ENCODE data around the gene TAT. TPM values are rescaled to one million over a fixed set of nuclear protein-coding genes. Genes with fewer than 3 reads are reported as not detected.
"Not testable (repeated sequence)": the region's sequence is repeated elsewhere in the genome, so short reads cannot be mapped to it uniquely, and the experiment has no call there.

Gene TAT
- total RNA-seq, 4 donors from 2014 or later = not detected

DNA sequence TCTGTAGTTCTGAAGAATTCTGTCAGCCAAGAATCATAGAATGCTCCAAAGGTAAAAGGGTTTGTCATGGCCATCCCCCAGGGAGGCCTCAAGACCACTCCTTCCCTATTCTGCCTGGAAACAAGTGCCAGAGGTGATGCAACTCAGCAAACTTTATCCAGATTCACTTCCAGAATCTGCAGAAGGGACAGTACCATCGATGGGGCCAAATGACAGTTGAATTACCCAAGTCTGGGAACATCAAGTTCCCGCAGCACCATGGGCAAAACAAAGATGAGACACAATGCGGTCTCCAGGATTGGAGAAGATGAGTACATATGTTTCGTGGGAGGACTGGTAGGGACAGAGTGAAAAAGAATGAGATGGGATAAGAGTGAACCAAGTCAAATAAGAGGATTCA lies 13.7 kb upstream of the TAT start:
- no peak overlapping the region for H3K4me3 ChIP-seq
- H3K4me1 ChIP-seq = no peaks in the 10 kb centered on the region
- 68 to 80% methylated on average over 4 of the region's 4 CpGs for WGBS, 2 donors
- H3K27ac ChIP-seq = no peak overlapping the region
- peaks cover 0 to 29% (median 0%) of the 10 kb centered on the region in 4 donors for H3K27me3 ChIP-seq
- no peaks in the 10 kb centered on the region for H3K36me3 ChIP-seq
- no peak for TF ChIP-seq CTCF (IDR thresholded peaks at IDR 0.05)
- no peak for TF ChIP-seq POLR2A (IDR thresholded peaks at IDR 0.05)
- intact Hi-C loops (cut with DNase I) = no loop called here
- no peaks in the 10 kb centered on the region for H3K9me3 ChIP-seq
- no peak for DNase-seq

DNA sequence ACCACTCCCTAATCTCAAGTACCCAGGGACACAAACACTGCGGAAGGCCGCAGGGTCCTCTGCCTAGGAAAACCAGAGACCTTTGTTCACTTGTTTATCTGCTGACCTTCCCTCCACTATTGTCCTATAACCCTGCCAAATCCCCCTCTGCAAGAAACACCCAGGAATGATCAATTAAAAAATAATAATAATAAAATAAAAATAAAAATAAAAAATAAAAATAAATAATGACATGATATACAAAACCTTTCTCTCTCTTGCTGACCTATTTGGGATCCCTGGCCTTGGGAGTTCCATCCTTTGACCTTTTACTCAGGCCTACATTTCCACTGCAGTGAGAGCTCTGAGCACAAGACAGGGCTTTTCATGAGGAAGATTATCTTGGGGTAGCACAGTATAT lies 13.2 kb upstream of the TAT start:
- H3K27me3 ChIP-seq = peaks cover 0 to 30% (median 0%) of the 10 kb centered on the region in 4 donors
- intact Hi-C loops (cut with DNase I); H3K4me3 ChIP-seq; H3K4me1 ChIP-seq; H3K36me3 ChIP-seq; H3K27ac ChIP-seq; DNase-seq; H3K9me3 ChIP-seq: not testable (repeated sequence)
- WGBS, 2 donors = no CpG with 5 or more reads among the region's 2 CpGs

DNA sequence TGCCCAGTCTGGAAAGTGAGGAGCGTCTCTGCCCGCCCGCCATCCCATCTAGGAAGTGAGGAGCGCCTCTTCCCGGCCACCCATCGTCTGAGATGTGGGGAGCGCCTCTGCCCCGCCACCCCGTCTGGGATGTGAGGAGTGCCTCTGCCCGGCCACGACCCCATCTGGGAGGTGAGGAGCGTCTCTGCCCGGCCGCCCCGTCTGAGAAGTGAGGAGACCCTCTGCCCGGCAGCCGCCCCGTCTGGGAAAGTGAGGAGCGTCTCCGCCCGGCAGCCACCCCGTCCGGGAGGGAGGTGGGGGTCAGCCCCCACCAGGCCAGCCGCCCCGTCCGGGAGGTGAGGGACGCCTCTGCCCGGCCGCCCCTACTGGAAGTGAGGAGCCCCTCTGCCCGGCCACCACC lies 12.4 kb upstream of the TAT start:
- intact Hi-C loops (cut with DNase I) = not testable (repeated sequence)

GRCh38 chr16:71585318-71585703 lies 8.4 kb upstream of the TAT start:
- intact Hi-C loops (cut with DNase I) = no loop called here
- Histone ChIP-seq H3K27ac (no peak overlapping the region), H3K4me1 (no peaks in the 10 kb centered on the region), H3K36me3 (no peaks in the 10 kb centered on the region), H3K27me3 (peaks cover 0 to 29% (median 0%) of the 10 kb centered on the region in 4 donors), H3K9me3 (no peaks in the 10 kb centered on the region), H3K4me3 (no peak overlapping the region)
- no peak for TF ChIP-seq POLR2A (IDR thresholded peaks at IDR 0.05)
- TF ChIP-seq CTCF (IDR thresholded peaks at IDR 0.05) = no peak
- 22 to 45% methylated on average over 4 of the region's 4 CpGs for WGBS, 2 donors
- DNase-seq = no peak

More for the DNA sequence above, 12.4 kb upstream of the TAT start:
- H3K27ac ChIP-seq, H3K36me3 ChIP-seq, DNase-seq, H3K4me1 ChIP-seq, H3K4me3 ChIP-seq, H3K9me3 ChIP-seq: not testable (repeated sequence)
- WGBS, 2 donors = no CpG with 5 or more reads among the region's 30 CpGs
- H3K27me3 ChIP-seq = peaks cover 0 to 38% (median 0%) of the 10 kb centered on the region in 4 donors

GRCh38 chr16:71584543-71585317 lies 7.8 kb upstream of the TAT start:
- 64 to 92% methylated on average over 3 of the region's 3 CpGs for WGBS, 2 donors
- Histone ChIP-seq H3K9me3 (no peaks in the 10 kb centered on the region), H3K36me3 (no peaks in the 10 kb centered on the region), H3K27ac (no peak overlapping the region), H3K27me3 (peaks cover 0 to 27% (median 0%) of the 10 kb centered on the region in 4 donors), H3K4me3 (no peak overlapping the region), H3K4me1 (no peaks in the 10 kb centered on the region)
- intact Hi-C loops (cut with DNase I) = no loop called here
- TF ChIP-seq POLR2A (IDR thresholded peaks at IDR 0.05) = no peak
- TF ChIP-seq CTCF (IDR thresholded peaks at IDR 0.05) = no peak
- no peak for DNase-seq

GRCh38 chr16:71582553-71582848 lies 5.6 kb upstream of the TAT start:
- H3K4me1 ChIP-seq; H3K4me3 ChIP-seq; DNase-seq; H3K36me3 ChIP-seq; H3K27ac ChIP-seq; H3K9me3 ChIP-seq; intact Hi-C loops (cut with DNase I): not testable (repeated sequence)
- peaks cover 0 to 27% (median 0%) of the 10 kb centered on the region in 4 donors for H3K27me3 ChIP-seq
- WGBS, 2 donors = 70 to 80% methylated on average over 5 of the region's 5 CpGs

- no peaks in the 10 kb centered on the region for H3K9me3 ChIP-seq
- no peaks in the 10 kb centered on the region for H3K4me1 ChIP-seq
- TF ChIP-seq POLR2A (IDR thresholded peaks at IDR 0.05) (no peak), CTCF (IDR thresholded peaks at IDR 0.05) (no peak)
- peaks cover 0 to 15% (median 0%) of the 10 kb centered on the region in 4 donors for H3K27me3 ChIP-seq
- H3K4me3 ChIP-seq = no peak overlapping the region
- DNase-seq = no peak
- no peak overlapping the region for H3K27ac ChIP-seq
- intact Hi-C loops (cut with DNase I) = no loop called here
- H3K36me3 ChIP-seq = no peaks in the 10 kb centered on the region
Measured at GRCh38 chr16:71574702-71575101, 2.2 kb downstream of the TAT start.
